CD14-positive monocyte (primary cell): ENCODE results near the gene UBE2U. TPM values are rescaled to one million over a fixed set of nuclear protein-coding genes. Genes with fewer than 3 reads are reported as not detected.

ENCODE experiments used
- DNase-seq, 3 donors: peaks; one replicate each; pipeline ENCODE4 v3.0.0-alpha.2; 2011 to 2022
- H2AFZ ChIP-seq: 2 replicates; pipeline ENCODE4 v1.6.0; 2012; ENCODE audit warnings: mild to moderate bottlenecking, low read depth, low read length, inconsistent platforms; ENCODE audit not compliant: insufficient read depth, poor library complexity, severe bottlenecking
- H3K27ac ChIP-seq, 2 donors: 1 replicate in 1 of 2; 2 replicates in 1 of 2; pipeline ENCODE4 v1.5.1; 2012 to 2013; ENCODE audit warnings: low read length in 2 of 2, control low read depth in 1 of 2, inconsistent platforms in 1 of 2, low read depth in 1 of 2, mild to moderate bottlenecking in 1 of 2
- H3K27me3 ChIP-seq, 2 donors: one replicate each; pipeline versions ENCODE4 v1.6.0 to v1.6.1; 2011 to 2013; ENCODE audit warnings: low read length in 2 of 2; ENCODE audit not compliant: control insufficient read depth in 2 of 2, insufficient read depth in 2 of 2
- H3K36me3 ChIP-seq, 2 donors: replicated peaks in 1 of 2; 1 replicate in 1 of 2; 2 replicates in 1 of 2; pipeline versions ENCODE4 v1.5.1 to v1.6.1; 2012 to 2013; ENCODE audit warnings: low read length in 2 of 2, control low read depth in 1 of 2, inconsistent platforms in 1 of 2, mild to moderate bottlenecking in 1 of 2; ENCODE audit not compliant: insufficient read depth in 2 of 2, control insufficient read depth in 1 of 2
- H3K4me1 ChIP-seq, 2 donors: 1 replicate in 1 of 2; 2 replicates in 1 of 2; pipeline versions ENCODE4 v1.5.1 to v1.6.1; 2012 to 2013; ENCODE audit warnings: low read length in 2 of 2, control low read depth in 1 of 2, inconsistent platforms in 1 of 2, mild to moderate bottlenecking in 1 of 2, moderate library complexity in 1 of 2; ENCODE audit not compliant: insufficient read depth in 2 of 2, control insufficient read depth in 1 of 2
- H3K4me2 ChIP-seq: replicated peaks from 2 replicates; pipeline ENCODE3; 2012; ENCODE audit warnings: low read length, moderate library complexity, mild to moderate bottlenecking; ENCODE audit not compliant: poor library complexity, severe bottlenecking; ENCODE audit errors: extremely low read depth
- H3K4me3 ChIP-seq, 3 experiments: fragments of 200-600 bp in 1 of 3; sonication (generic) in 1 of 3; replicated peaks in 1 of 3; 1 replicate in 2 of 3; 2 replicates in 1 of 3; pipeline ENCODE4 v1.5.1; 2011 to 2013; ENCODE audit warnings: low read length in 3 of 3, mild to moderate bottlenecking in 3 of 3, control low read depth in 2 of 3, low read depth in 2 of 3, inconsistent platforms in 1 of 3, moderate library complexity in 1 of 3
- H3K79me2 ChIP-seq: 2 replicates; pipeline ENCODE4 v1.6.0; 2012; ENCODE audit warnings: mild to moderate bottlenecking, control low read depth, inconsistent platforms, low read length, moderate library complexity; ENCODE audit not compliant: insufficient read depth
- H3K9ac ChIP-seq: 2 replicates; pipeline ENCODE4 v1.6.0; 2017; ENCODE audit warnings: low read length, mild to moderate bottlenecking; ENCODE audit not compliant: insufficient read depth, poor library complexity, severe bottlenecking
- H3K9me3 ChIP-seq, 2 donors: replicated peaks in 1 of 2; 1 replicate in 1 of 2; 2 replicates in 1 of 2; pipeline versions ENCODE4 v1.5.1 to v1.6.1; 2012 to 2013; ENCODE audit warnings: low read length in 2 of 2, control low read depth in 1 of 2; ENCODE audit not compliant: control insufficient read depth in 1 of 2, insufficient read depth in 1 of 2
- H4K20me1 ChIP-seq: 2 replicates; pipeline ENCODE4 v1.6.0; 2012; ENCODE audit warnings: mild to moderate bottlenecking, low read length, control low read depth, moderate library complexity; ENCODE audit not compliant: insufficient read depth
- H3K27ac Mint-ChIP-seq, 7 donors: one replicate each; pipeline ENCODE4 v1.8.0; 2020; ENCODE audit warnings: mild to moderate bottlenecking in 7 of 7, mixed read lengths in 7 of 7, moderate library complexity in 6 of 7, inconsistent platforms in 2 of 7
- H3K27me3 Mint-ChIP-seq, 3 donors: one replicate each; pipeline ENCODE4 v1.8.0; 2021 to 2022; ENCODE audit warnings: low read depth in 3 of 3, mild to moderate bottlenecking in 3 of 3, mixed read lengths in 3 of 3, moderate library complexity in 3 of 3, inconsistent platforms in 1 of 3
- H3K36me3 Mint-ChIP-seq, 2 donors: one replicate each; pipeline ENCODE4 v1.8.0; 2020; ENCODE audit warnings: mixed read lengths in 2 of 2, inconsistent platforms in 1 of 2, mild to moderate bottlenecking in 1 of 2
- H3K4me1 Mint-ChIP-seq: one replicate; pipeline ENCODE4 v1.8.0; 2020; ENCODE audit warnings: mild to moderate bottlenecking, mixed read lengths
- H3K4me3 Mint-ChIP-seq, 2 donors: one replicate each; pipeline ENCODE4 v1.8.0; 2020; ENCODE audit warnings: mild to moderate bottlenecking in 2 of 2, mixed read lengths in 2 of 2, moderate library complexity in 1 of 2
- H3K9me3 Mint-ChIP-seq, 7 donors: one replicate each; pipeline ENCODE4 v1.8.0; 2020 to 2022; ENCODE audit warnings: mixed read lengths in 7 of 7, mild to moderate bottlenecking in 6 of 7, moderate library complexity in 6 of 7, inconsistent platforms in 2 of 7
- WGBS: methylation state at CpG from one replicate; pipeline ENCODE4 v1.1.5; 2013; ENCODE audit warnings: missing lambda C conversion rate; ENCODE audit not compliant: insufficient coverage; 5-methylcytosine and 5-hydroxymethylcytosine counted together
- intact Hi-C, 2 donors: fragments of 100-400 bp; cut with micrococcal nuclease; formaldehyde crosslinking; loops; one replicate each; pipeline versions ENCODE4 v1.15.0 to v1.15.1; 2023
- polyA plus RNA-seq, 3 donors: library from polyadenylated mRNA; depleted of rRNA in 1 of 3; unstranded in 2 of 3; stranded (reverse) in 1 of 3; fragments of 300-500 nt in 2 of 3; fragments of >200 nt in 1 of 3; fragmentation: Illumina TruSeq in 2 of 3; gene quantifications; 1 replicate in 2 of 3; 2 replicates in 1 of 3; pipeline ENCODE4 v1.2.3, GENCODE V29; 2012 to 2021
- TF ChIP-seq, protein P1 (sequence below): fragments of 200-600 bp; IDR thresholded peaks from one replicate; pipeline ENCODE4 v1.8.0; 2022; ENCODE audit warnings: antibody characterized with exemption, mild to moderate bottlenecking

UBE2U gene
- polyA plus RNA-seq, 3 donors: not detected

GRCh38 chr1:64161357-64161941 is 42.0 kb upstream of the UBE2U start:
- H3K4me2 ChIP-seq: no peak overlapping the region
- H3K36me3 Mint-ChIP-seq: no peaks in the 10 kb centered on the region
- peaks cover 0 to 3% (median 0%) of the 10 kb centered on the region in 7 donors for H3K9me3 Mint-ChIP-seq
- no peaks in the 10 kb centered on the region for H3K79me2 ChIP-seq
- H3K36me3 ChIP-seq: no peaks in the 10 kb centered on the region
- no peaks in the 10 kb centered on the region for H3K27me3 ChIP-seq
- no peak overlapping the region for H2AFZ ChIP-seq
- no peaks in the 10 kb centered on the region for H4K20me1 ChIP-seq
- DNase-seq: no peak
- H3K27ac Mint-ChIP-seq: no peak overlapping the region
- H3K27ac ChIP-seq: no peak overlapping the region
- H3K9me3 ChIP-seq: no peaks in the 10 kb centered on the region
- intact Hi-C loops: no loop called here
- H3K9ac ChIP-seq: no peak overlapping the region
- no peaks in the 10 kb centered on the region for H3K4me1 ChIP-seq
- no peak overlapping the region for H3K4me3 Mint-ChIP-seq
- H3K27me3 Mint-ChIP-seq: peaks cover 0 to 7% (median 1%) of the 10 kb centered on the region in 3 donors
- H3K4me3 ChIP-seq: no peak overlapping the region
- TF ChIP-seq, protein P1, sequence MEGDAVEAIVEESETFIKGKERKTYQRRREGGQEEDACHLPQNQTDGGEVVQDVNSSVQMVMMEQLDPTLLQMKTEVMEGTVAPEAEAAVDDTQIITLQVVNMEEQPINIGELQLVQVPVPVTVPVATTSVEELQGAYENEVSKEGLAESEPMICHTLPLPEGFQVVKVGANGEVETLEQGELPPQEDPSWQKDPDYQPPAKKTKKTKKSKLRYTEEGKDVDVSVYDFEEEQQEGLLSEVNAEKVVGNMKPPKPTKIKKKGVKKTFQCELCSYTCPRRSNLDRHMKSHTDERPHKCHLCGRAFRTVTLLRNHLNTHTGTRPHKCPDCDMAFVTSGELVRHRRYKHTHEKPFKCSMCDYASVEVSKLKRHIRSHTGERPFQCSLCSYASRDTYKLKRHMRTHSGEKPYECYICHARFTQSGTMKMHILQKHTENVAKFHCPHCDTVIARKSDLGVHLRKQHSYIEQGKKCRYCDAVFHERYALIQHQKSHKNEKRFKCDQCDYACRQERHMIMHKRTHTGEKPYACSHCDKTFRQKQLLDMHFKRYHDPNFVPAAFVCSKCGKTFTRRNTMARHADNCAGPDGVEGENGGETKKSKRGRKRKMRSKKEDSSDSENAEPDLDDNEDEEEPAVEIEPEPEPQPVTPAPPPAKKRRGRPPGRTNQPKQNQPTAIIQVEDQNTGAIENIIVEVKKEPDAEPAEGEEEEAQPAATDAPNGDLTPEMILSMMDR: no peak
- H3K4me1 Mint-ChIP-seq: no peaks in the 10 kb centered on the region
- no CpG with 5 or more reads among the region's 1 CpG for whole genome bisulfite sequencing

DNA sequence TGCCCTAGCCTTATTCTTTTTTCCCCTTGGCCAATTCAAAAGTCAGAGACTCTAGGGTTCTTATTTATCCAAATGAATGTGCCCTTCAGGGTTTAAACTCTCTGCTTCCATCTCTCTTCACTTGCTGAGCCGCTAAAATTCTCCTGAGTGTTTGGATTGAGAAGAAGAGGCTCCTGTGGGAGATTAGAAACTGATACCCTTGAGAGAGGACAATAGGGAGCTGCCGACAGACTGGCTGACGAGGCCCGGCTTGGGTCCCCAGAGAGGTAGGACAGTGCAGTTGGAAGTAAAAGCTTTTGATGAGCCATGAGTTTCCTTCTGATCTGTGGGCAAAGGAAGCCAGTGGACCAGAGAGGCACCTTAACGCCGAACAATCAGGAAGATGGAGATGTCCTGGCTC is 41.3 kb upstream of the UBE2U start:
- no peak for DNase-seq
- H3K9ac ChIP-seq: no peak overlapping the region
- no peaks in the 10 kb centered on the region for H3K27me3 ChIP-seq
- H3K36me3 ChIP-seq: no peaks in the 10 kb centered on the region
- no peaks in the 10 kb centered on the region for H3K36me3 Mint-ChIP-seq
- TF ChIP-seq, protein P1: no peak
- no peaks in the 10 kb centered on the region for H3K79me2 ChIP-seq
- no peaks in the 10 kb centered on the region for H3K9me3 ChIP-seq
- no peak overlapping the region for H2AFZ ChIP-seq
- H3K4me3 ChIP-seq: no peak overlapping the region
- no peaks in the 10 kb centered on the region for H3K4me1 Mint-ChIP-seq
- intact Hi-C loops: no loop called here
- H3K27me3 Mint-ChIP-seq: peaks cover 0 to 7% (median 1%) of the 10 kb centered on the region in 3 donors
- no peak overlapping the region for H3K4me3 Mint-ChIP-seq
- 98% methylated on average over 5 of the region's 6 CpGs for WGBS
- peaks cover 0 to 3% (median 0%) of the 10 kb centered on the region in 7 donors for H3K9me3 Mint-ChIP-seq
- no peak overlapping the region for H3K27ac Mint-ChIP-seq
- no peak overlapping the region for H3K27ac ChIP-seq
- no peak overlapping the region for H3K4me2 ChIP-seq
- H4K20me1 ChIP-seq: no peaks in the 10 kb centered on the region
- no peaks in the 10 kb centered on the region for H3K4me1 ChIP-seq
